Measurements from ENCODE around the gene MAD1L1.
A peak's percentile ranks its signal among the peaks of the same experiment; 100 is the strongest.

The MAD1L1 gene

GRCh38 chr7:2241580-2242540, 9.1 kb upstream of the MAD1L1 start, which contains the start of the genes MRM2 and NUDT1:
Gene MRM2, minus strand, starts transcription at chr7:2242205. Its CDS starts 36 bp downstream, at chr7:2242169.
Gene NUDT1, plus strand, starts transcription at chr7:2242226. Its CDS starts 2,349 bp downstream, at chr7:2244575.
- peaks cover 77% of the 10 kb centered on the region for H3K4me1 ChIP-seq (ENCODE audit: control insufficient read depth, low read length)
- H3K36me3 ChIP-seq (ENCODE audit: control insufficient read depth, low read length): peaks cover 58% of the 10 kb centered on the region
- H3K79me2 ChIP-seq (ENCODE audit: control insufficient read depth, low read length): peaks cover 65% of the 10 kb centered on the region

GRCh38 chr7:2239242-2239641, 6.5 kb upstream of the MAD1L1 start:
- Histone ChIP-seq H3K27me3 (ENCODE audit: control insufficient read depth, low read length) (no peaks in the 10 kb centered on the region), H3K36me3 (ENCODE audit: control insufficient read depth, low read length) (peaks cover 67% of the 10 kb centered on the region), H3K4me2 (ENCODE audit: low read length) (peak overlapping the region; percentile 44), H3F3A (ENCODE audit: control insufficient read depth, insufficient read depth) (peaks cover 47% of the 10 kb centered on the region), H4K20me1 (ENCODE audit: control insufficient read depth, insufficient read depth, low read depth, low read length) (no peaks in the 10 kb centered on the region), H3K4me1 (ENCODE audit: control insufficient read depth, low read length) (peaks cover 76% of the 10 kb centered on the region), H3K9me2 (replicated peaks; ENCODE audit: control insufficient read depth, low read length) (no peaks in the 10 kb centered on the region), H3K4me3 (ENCODE audit: low read length) (peak overlapping the region; percentile 17; the same call in 1 of the 2 replicates), H3K79me2 (ENCODE audit: control insufficient read depth, low read length) (peaks cover 87% of the 10 kb centered on the region), H3K27ac (ENCODE audit: low read depth, low read length) (peak overlapping the region; percentile 11), H3K9me3 (ENCODE audit: control insufficient read depth, insufficient read depth, low read length) (no peaks in the 10 kb centered on the region)
- TF ChIP-seq, protein P1, sequence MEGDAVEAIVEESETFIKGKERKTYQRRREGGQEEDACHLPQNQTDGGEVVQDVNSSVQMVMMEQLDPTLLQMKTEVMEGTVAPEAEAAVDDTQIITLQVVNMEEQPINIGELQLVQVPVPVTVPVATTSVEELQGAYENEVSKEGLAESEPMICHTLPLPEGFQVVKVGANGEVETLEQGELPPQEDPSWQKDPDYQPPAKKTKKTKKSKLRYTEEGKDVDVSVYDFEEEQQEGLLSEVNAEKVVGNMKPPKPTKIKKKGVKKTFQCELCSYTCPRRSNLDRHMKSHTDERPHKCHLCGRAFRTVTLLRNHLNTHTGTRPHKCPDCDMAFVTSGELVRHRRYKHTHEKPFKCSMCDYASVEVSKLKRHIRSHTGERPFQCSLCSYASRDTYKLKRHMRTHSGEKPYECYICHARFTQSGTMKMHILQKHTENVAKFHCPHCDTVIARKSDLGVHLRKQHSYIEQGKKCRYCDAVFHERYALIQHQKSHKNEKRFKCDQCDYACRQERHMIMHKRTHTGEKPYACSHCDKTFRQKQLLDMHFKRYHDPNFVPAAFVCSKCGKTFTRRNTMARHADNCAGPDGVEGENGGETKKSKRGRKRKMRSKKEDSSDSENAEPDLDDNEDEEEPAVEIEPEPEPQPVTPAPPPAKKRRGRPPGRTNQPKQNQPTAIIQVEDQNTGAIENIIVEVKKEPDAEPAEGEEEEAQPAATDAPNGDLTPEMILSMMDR (IDR thresholded peaks at IDR 0.05; ENCODE audit: low read depth, low read length, poor library complexity, severe bottlenecking): no peak

More at GRCh38 chr7:2241580-2242540, 9.1 kb upstream of the MAD1L1 start, which contains the start of the genes MRM2 and NUDT1:
- peak within 1 kb of the TSS; percentile 90 for H3K4me2 ChIP-seq (ENCODE audit: low read length)
- peaks cover 33% of the 10 kb centered on the region for H3F3A ChIP-seq (ENCODE audit: control insufficient read depth, insufficient read depth)
- no peaks in the 10 kb centered on the region for H3K27me3 ChIP-seq (ENCODE audit: control insufficient read depth, low read length)
- H3K4me3 ChIP-seq (ENCODE audit: low read length): peak within 1 kb of the TSS; percentile 85
- H3K27ac ChIP-seq (ENCODE audit: low read depth, low read length): peak within 1 kb of the TSS; percentile 58
- no peaks in the 10 kb centered on the region for H4K20me1 ChIP-seq (ENCODE audit: control insufficient read depth, insufficient read depth, low read depth, low read length)
- H3K9me2 ChIP-seq (replicated peaks; ENCODE audit: control insufficient read depth, low read length): no peaks in the 10 kb centered on the region
- no peaks in the 10 kb centered on the region for H3K9me3 ChIP-seq (ENCODE audit: control insufficient read depth, insufficient read depth, low read length)
- no peak for TF ChIP-seq EZH2phosphoT487 (IDR thresholded peaks at IDR 0.05; ENCODE audit: borderline replicate concordance, low read length)
- TF ChIP-seq, protein P1 (IDR thresholded peaks at IDR 0.05; ENCODE audit: low read depth, low read length, poor library complexity, severe bottlenecking): peak; percentile 30

DNA sequence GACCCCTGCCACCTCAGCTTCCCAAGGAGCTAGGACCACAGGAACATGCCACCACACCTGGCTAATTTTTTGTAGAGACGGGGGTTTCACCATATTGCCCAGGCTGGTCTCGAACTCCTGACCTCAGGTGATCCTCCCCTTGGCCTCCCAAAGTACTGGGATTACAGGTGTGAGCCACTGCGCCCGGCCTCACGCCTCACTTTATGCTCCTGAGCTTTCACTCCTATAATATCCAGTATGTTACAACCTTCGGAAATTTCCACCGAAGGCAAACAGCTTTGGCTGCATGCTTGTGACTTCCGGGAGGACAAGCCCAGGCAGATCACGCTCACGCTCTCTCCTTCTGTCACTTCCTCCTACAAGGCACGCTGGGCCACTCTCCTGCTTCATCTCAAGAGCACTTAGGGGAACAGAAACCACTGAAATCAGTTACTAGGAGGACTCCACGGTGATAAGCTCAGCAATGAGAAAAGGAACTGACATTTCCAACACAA, 4.4 kb upstream of the MAD1L1 start:
- Histone ChIP-seq H3K27me3 (ENCODE audit: control insufficient read depth, low read length) (no peaks in the 10 kb centered on the region), H4K20me1 (ENCODE audit: control insufficient read depth, insufficient read depth, low read depth, low read length) (no peaks in the 10 kb centered on the region), H3K4me1 (ENCODE audit: control insufficient read depth, low read length) (peaks cover 69% of the 10 kb centered on the region), H3K4me3 (ENCODE audit: low read length) (peak overlapping the region; percentile 70), H3K79me2 (ENCODE audit: control insufficient read depth, low read length) (peaks cover 83% of the 10 kb centered on the region), H3K9me2 (replicated peaks; ENCODE audit: control insufficient read depth, low read length) (no peaks in the 10 kb centered on the region), H3K36me3 (ENCODE audit: control insufficient read depth, low read length) (peaks cover 80% of the 10 kb centered on the region), H3K9me3 (ENCODE audit: control insufficient read depth, insufficient read depth, low read length) (no peaks in the 10 kb centered on the region), H3F3A (ENCODE audit: control insufficient read depth, insufficient read depth) (peaks cover 52% of the 10 kb centered on the region), H3K4me2 (ENCODE audit: low read length) (peak overlapping the region; percentile 92), H3K27ac (ENCODE audit: low read depth, low read length) (peak overlapping the region; percentile 87)
- TF ChIP-seq EZH2phosphoT487 (IDR thresholded peaks at IDR 0.05; ENCODE audit: borderline replicate concordance, low read length): no peak
- TF ChIP-seq, protein P1 (IDR thresholded peaks at IDR 0.05; ENCODE audit: low read depth, low read length, poor library complexity, severe bottlenecking): no peak
